B cell (primary cell): ENCODE measurements around the gene PDZD7. TPM values are rescaled to one million over a fixed set of nuclear protein-coding genes. Genes with fewer than 3 reads are reported as not detected.

Source experiments
- ATAC-seq: fragments of 200-7000 bp; cut with Tn5 transposase; one replicate; pipeline ENCODE4 v1.10.0; 2021; ENCODE audit warnings: low read depth, mild to moderate bottlenecking, moderate number of reproducible peaks, moderate library complexity
- CTCF ChIA-PET: fragments of 350-600 bp; sonication (Branson Sonifier 250); formaldehyde crosslinking; loops from one replicate; lab custom pipeline; 2021; ENCODE audit warnings: antibody characterized with exemption, inconsistent platforms; lab: Charles Lee
- POLR2A ChIA-PET: fragments of 350-600 bp; sonication (Branson Sonifier 250); formaldehyde crosslinking; loops from one replicate; lab custom pipeline; 2021; ENCODE audit warnings: antibody characterized with exemption; lab: Charles Lee
- DNase-seq: peaks from one replicate; pipeline ENCODE4 v3.0.0; 2013
- H2AFZ ChIP-seq: 2 replicates; pipeline ENCODE4 v1.6.1; 2012; ENCODE audit warnings: mild to moderate bottlenecking, low read depth, low read length; ENCODE audit not compliant: insufficient read depth, poor library complexity, severe bottlenecking
- H3K27ac ChIP-seq, 2 donors: 1 replicate in 1 of 2; 2 replicates in 1 of 2; pipeline ENCODE4 v1.5.1; 2012 to 2013; ENCODE audit warnings: low read length in 2 of 2, mild to moderate bottlenecking in 2 of 2, moderate library complexity in 1 of 2
- H3K27me3 ChIP-seq, 4 experiments: fragments of 200-600 bp in 1 of 4; sonication (generic) in 1 of 4; replicated peaks in 1 of 4; 1 replicate in 2 of 4; 2 replicates in 2 of 4; pipeline versions ENCODE4 v1.6.1 to v1.7.0; 2013 to 2016; ENCODE audit warnings: low read length in 3 of 4, mild to moderate bottlenecking in 2 of 4, mixed read lengths in 1 of 4, moderate library complexity in 1 of 4; ENCODE audit not compliant: insufficient read depth in 4 of 4, control insufficient read depth in 3 of 4; ENCODE audit errors: control extremely low read depth in 1 of 4
- H3K36me3 ChIP-seq, 2 experiments: replicated peaks in 1 of 2; 1 replicate in 1 of 2; 2 replicates in 1 of 2; pipeline versions ENCODE4 v1.6.1 to v1.7.1; 2013; ENCODE audit warnings: low read length in 1 of 2; ENCODE audit not compliant: insufficient read depth in 2 of 2, control insufficient read depth in 1 of 2; ENCODE audit errors: control extremely low read depth in 1 of 2, extremely low read depth in 1 of 2
- H3K4me1 ChIP-seq, 2 donors: fragments of 200-600 bp in 1 of 2; sonication (generic) in 1 of 2; 1 replicate in 1 of 2; 2 replicates in 1 of 2; pipeline versions ENCODE4 v1.5.1 to v1.6.1; 2013 to 2017; ENCODE audit warnings: low read length in 2 of 2; ENCODE audit not compliant: control insufficient read depth in 2 of 2, insufficient read depth in 2 of 2
- H3K4me2 ChIP-seq: replicated peaks from 2 replicates; pipeline ENCODE3; 2012; ENCODE audit warnings: mild to moderate bottlenecking, low read depth, low read length; ENCODE audit not compliant: poor library complexity, severe bottlenecking
- H3K4me3 ChIP-seq, 5 experiments: fragments of 200-600 bp in 1 of 5; sonication (generic) in 1 of 5; 1 replicate in 3 of 5; 2 replicates in 2 of 5; pipeline versions ENCODE4 v1.5.1 to v1.7.0; 2011 to 2016; ENCODE audit warnings: low read length in 4 of 5, mild to moderate bottlenecking in 4 of 5, low read depth in 2 of 5, control low read depth in 1 of 5, moderate library complexity in 1 of 5; ENCODE audit not compliant: insufficient read depth in 1 of 5; ENCODE audit errors: control extremely low read depth in 1 of 5, extremely low read depth in 1 of 5
- H3K79me2 ChIP-seq: fragments of 200-600 bp; sonication (generic); one replicate; pipeline ENCODE4 v1.6.0; 2016; ENCODE audit warnings: low read length; ENCODE audit not compliant: control insufficient read depth, insufficient read depth
- H3K9ac ChIP-seq: fragments of 200-600 bp; sonication (generic); 2 replicates; pipeline ENCODE4 v1.6.1; 2017; ENCODE audit warnings: mild to moderate bottlenecking, low read length, moderate library complexity
- H3K9me3 ChIP-seq, 3 donors: one replicate each; pipeline versions ENCODE4 v1.6.1 to v1.7.1; 2013; ENCODE audit warnings: low read length in 2 of 3; ENCODE audit not compliant: control insufficient read depth in 2 of 3, insufficient read depth in 1 of 3; ENCODE audit errors: control extremely low read depth in 1 of 3
- H4K20me1 ChIP-seq: 2 replicates; pipeline ENCODE4 v1.6.0; 2012; ENCODE audit warnings: mild to moderate bottlenecking, low read length; ENCODE audit not compliant: insufficient read depth, control insufficient read depth, poor library complexity, severe bottlenecking
- H3K27ac Mint-ChIP-seq: one replicate; pipeline ENCODE4 v1.8.0; 2021; ENCODE audit warnings: mixed read lengths
- H3K27me3 Mint-ChIP-seq: one replicate; pipeline ENCODE4 v1.8.0; 2021; ENCODE audit warnings: mixed read lengths
- H3K4me1 Mint-ChIP-seq: one replicate; pipeline ENCODE4 v1.8.0; 2021; ENCODE audit warnings: mixed read lengths
- H3K4me3 Mint-ChIP-seq: one replicate; pipeline ENCODE4 v1.8.0; 2021; ENCODE audit warnings: mixed read lengths
- H3K9me3 Mint-ChIP-seq: one replicate; pipeline ENCODE4 v1.8.0; 2022; ENCODE audit warnings: mixed read lengths; ENCODE audit not compliant: insufficient read depth
- CTCF ChIP-seq: fragments of 200-600 bp; IDR thresholded peaks from one replicate; pipeline ENCODE4 v1.8.0; 2022; ENCODE audit warnings: antibody characterized with exemption, mild to moderate bottlenecking
- EZH2 ChIP-seq: IDR thresholded peaks from 2 replicates; pipeline ENCODE4 v1.6.1; 2012; ENCODE audit warnings: borderline replicate concordance, low read depth, mild to moderate bottlenecking, moderate library complexity, low read length; ENCODE audit not compliant: insufficient read depth, poor library complexity, severe bottlenecking
- WGBS: methylation state at CpG from one replicate; pipeline ENCODE4 v1.1.5; 2013; ENCODE audit warnings: missing lambda C conversion rate; ENCODE audit not compliant: insufficient coverage; 5-methylcytosine and 5-hydroxymethylcytosine counted together
- intact Hi-C: fragments of 100-400 bp; cut with micrococcal nuclease; formaldehyde crosslinking; loops from one replicate; pipeline ENCODE4 v1.10.0; 2022
- polyA plus RNA-seq: library from polyadenylated mRNA; depleted of rRNA; stranded (reverse); fragments of >200 nt; gene quantifications from 2 replicates; pipeline ENCODE4 v1.2.3, GENCODE V29; 2012
- total RNA-seq, 2 donors: library from RNA; stranded (reverse); fragments of 120-200 nt in 1 of 2; gene quantifications; 1 replicate in 1 of 2; 2 replicates in 1 of 2; pipeline versions ENCODE4 v1.2.3 to v1.2.4, GENCODE V29; 2013 to 2022

Gene PDZD7
- total and polyA plus RNA-seq, 2 donors (not counting 1 experiment from before 2014, with no cell fraction given), result 0.64 to 0.69 TPM

GRCh38 chr10:100993986-100994708, 36.8 kb downstream of the PDZD7 start:
- Histone ChIP-seq H3K27ac (no peak overlapping the region), H2AFZ (no peak overlapping the region), H3K4me3 (no peak overlapping the region), H3K4me1 (peaks cover 14 to 25% of the 10 kb centered on the region in 2 donors), H3K79me2 (peaks cover 15% of the 10 kb centered on the region), H3K27me3 (no peaks in the 10 kb centered on the region), H3K36me3 (peaks cover 0 to 30% of the 10 kb centered on the region in 2 experiments), H3K9ac (no peak overlapping the region), H3K4me2 (no peak overlapping the region), H3K9me3 (no peaks in the 10 kb centered on the region), H4K20me1 (peaks cover 9% of the 10 kb centered on the region)
- ATAC-seq (no peak), DNase-seq (no peak)
- peaks cover 25% of the 10 kb centered on the region for H3K4me1 Mint-ChIP-seq
- CTCF ChIA-PET, result interaction anchor here (1.8 kb wide), 1 partner anchor 20 kb away, joined by 7 read pairs; no protein-coding TSS in a partner anchor
- peak overlapping the region; percentile 5 for H3K27ac Mint-ChIP-seq
- no peak overlapping the region for H3K4me3 Mint-ChIP-seq
- no peaks in the 10 kb centered on the region for H3K27me3 Mint-ChIP-seq
- no peak for TF ChIP-seq CTCF
- TF ChIP-seq EZH2, result no peak
- no peaks in the 10 kb centered on the region for H3K9me3 Mint-ChIP-seq
- 88% methylated on average over 10 of the region's 10 CpGs for WGBS
- intact Hi-C loops, result no loop called here
- POLR2A ChIA-PET, result no interaction called here

- intact Hi-C loops, result no loop called here
- Mint-ChIP-seq H3K4me1 (peaks cover 36% of the 10 kb centered on the region), H3K4me3 (no peak overlapping the region), H3K27ac (no peak overlapping the region), H3K9me3 (no peaks in the 10 kb centered on the region), H3K27me3 (no peaks in the 10 kb centered on the region)
- Histone ChIP-seq H3K27me3 (no peaks in the 10 kb centered on the region), H3K79me2 (peaks cover 47% of the 10 kb centered on the region), H3K36me3 (peaks cover 0 to 30% of the 10 kb centered on the region in 2 experiments), H3K4me2 (peak overlapping the region; percentile 82), H3K4me1 (peaks cover 18 to 28% of the 10 kb centered on the region in 2 donors), H3K4me3 (no peak overlapping the region), H3K9ac (no peak overlapping the region), H3K9me3 (no peaks in the 10 kb centered on the region), H2AFZ (no peak overlapping the region), H4K20me1 (peaks cover 22% of the 10 kb centered on the region), H3K27ac (no peak overlapping the region)
- TF ChIP-seq CTCF (no peak), EZH2 (no peak)
- 97% methylated on average over 16 of the region's 21 CpGs for WGBS
- DNase-seq, result no peak
- ChIA-PET CTCF (interaction anchor here (0.7 to 5.6 kb wide), 6 partner anchors 8 to 71 kb away, joined by 3 to 49 read pairs (median 6); partner anchors contain the start of gene LZTS2), POLR2A (no interaction called here)
- no peak for ATAC-seq
These were observed 41.8 kb downstream of the PDZD7 start for GRCh38 chr10:100989088-100989487.
